OCI-LY1 (cell line): ENCODE results near the gene CYP11A1.
A peak's percentile ranks its signal among the peaks of the same experiment; 100 is the strongest.

Source experiments
- CTCF ChIP-seq: fragments of 200-600 bp; sonication (generic), shearing (Covaris generic); IDR thresholded peaks from 2 replicates; pipeline ENCODE4 v1.5.1; 2017; ENCODE audit warnings: mild to moderate bottlenecking, antibody characterized with exemption, low read length, moderate library complexity, mixed read lengths
- EZH2 ChIP-seq: fragments of 200-600 bp; sonication (generic), shearing (Covaris generic); IDR thresholded peaks from 2 replicates; pipeline ENCODE4 v1.8.0; 2017; ENCODE audit warnings: borderline replicate concordance, mixed run types, mild to moderate bottlenecking, antibody characterized with exemption, low read length, moderate library complexity, mixed read lengths

GRCh38 chr15:74307827-74308811, 59.3 kb downstream of the CYP11A1 start:
- TF ChIP-seq CTCF, result peak; percentile 58
- no peak for TF ChIP-seq EZH2
